GM12801 (cell line): ENCODE results near the gene TP73.

Experiments used
- CTCF ChIP-seq: IDR thresholded peaks from one replicate; pipeline ENCODE4 v1.5.1; 2011; ENCODE audit warnings: control low read depth; ENCODE audit not compliant: insufficient read length; ENCODE audit errors: extremely low read depth

The TP73 gene

GRCh38 chr1:3767328-3767925 lies 115.1 kb downstream of the TP73 start:
- no peak for TF ChIP-seq CTCF

- TF ChIP-seq CTCF, result no peak
Measured at GRCh38 chr1:3768811-3769390, 116.6 kb downstream of the TP73 start.

- TF ChIP-seq CTCF, result no peak
Measured at GRCh38 chr1:3770047-3770765, 117.9 kb downstream of the TP73 start.

- no peak for TF ChIP-seq CTCF
Measured at GRCh38 chr1:3771108-3772026, 119.1 kb downstream of the TP73 start.

- TF ChIP-seq CTCF, result no peak
Measured at GRCh38 chr1:3772027-3772714, 119.9 kb downstream of the TP73 start.

- no peak for TF ChIP-seq CTCF
Measured at GRCh38 chr1:3772715-3773571, 120.6 kb downstream of the TP73 start, which contains the start of gene SMIM1. SMIM1 (plus strand) TSS chr1:3772749; CDS start chr1:3775374, 2,625 bp downstream.
